ENCODE data around the gene CPOX.

CPOX gene

DNA sequence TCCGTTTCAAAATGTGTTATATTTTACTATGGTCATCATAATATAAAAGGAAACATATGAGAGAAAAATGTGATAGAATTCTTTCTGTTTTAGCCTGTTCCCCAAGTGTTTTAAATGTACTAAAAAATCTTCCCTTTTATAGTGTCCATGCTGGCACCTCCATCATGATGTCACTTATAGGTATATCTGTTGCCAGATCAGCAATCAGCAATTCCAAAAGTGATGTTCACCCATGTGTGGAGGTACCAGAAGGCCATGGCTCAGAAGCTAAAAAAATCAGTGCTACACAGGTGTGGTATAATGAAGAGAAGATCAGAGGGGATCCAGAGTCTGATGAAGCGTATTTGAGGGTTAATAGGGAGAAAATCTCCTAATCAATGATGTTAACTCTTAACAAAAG, 62.7 kb downstream of the CPOX start:
- no peaks in the 10 kb centered on the region for H4K20me1 ChIP-seq
- H3K4me2 ChIP-seq: no peak overlapping the region
- TF ChIP-seq Cebpa-rat (IDR thresholded peaks at IDR 0.05): no peak
- no peaks in the 10 kb centered on the region for H3K36me3 ChIP-seq
- no peaks in the 10 kb centered on the region for H3K4me1 ChIP-seq
- no peaks in the 10 kb centered on the region for H3K9me3 ChIP-seq
- H3K9ac ChIP-seq: no peak overlapping the region
- no peak overlapping the region for H3K4me3 ChIP-seq
- H3K27me3 ChIP-seq: no peaks in the 10 kb centered on the region
- H3K27ac ChIP-seq: no peak overlapping the region

DNA sequence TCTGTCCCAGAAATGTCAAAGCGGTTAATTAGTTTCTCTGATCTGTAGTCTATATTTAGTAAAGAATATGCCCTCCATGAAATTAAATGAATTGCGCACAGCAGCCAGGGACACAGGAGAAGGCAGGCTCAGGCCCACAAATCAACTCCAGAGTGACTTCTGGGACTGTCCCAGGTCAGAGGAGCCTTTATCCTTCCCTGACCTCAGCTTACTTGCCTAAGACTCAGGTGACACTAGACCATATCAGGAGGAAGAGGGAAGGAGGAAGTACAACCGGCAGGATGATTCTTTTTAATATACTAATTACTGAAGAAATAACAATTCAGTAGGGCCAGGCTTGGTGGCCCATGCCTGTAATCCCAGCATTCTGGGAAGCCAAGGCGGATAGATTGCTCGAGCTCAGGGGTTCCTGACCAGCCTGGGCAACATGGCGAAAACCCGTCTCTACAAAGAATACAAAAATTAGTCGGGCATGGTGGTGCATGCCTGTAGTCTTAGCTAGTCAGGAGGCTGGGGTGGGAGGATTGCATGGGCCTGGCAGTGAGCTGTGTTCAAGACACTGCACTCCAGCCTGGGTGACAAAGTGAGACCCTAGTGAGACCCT, 63.5 kb downstream of the CPOX start:
- Histone ChIP-seq H3K9me3 (no peaks in the 10 kb centered on the region), H3K4me3 (no peak overlapping the region), H3K9ac (no peak overlapping the region), H3K27ac (no peak overlapping the region), H3K27me3 (no peaks in the 10 kb centered on the region), H3K36me3 (no peaks in the 10 kb centered on the region), H3K4me1 (no peaks in the 10 kb centered on the region), H3K4me2 (no peak overlapping the region), H4K20me1 (no peaks in the 10 kb centered on the region)
- no peak for TF ChIP-seq Cebpa-rat (IDR thresholded peaks at IDR 0.05)

All from BLaER1 (cell line).